Glutamatergic neuron (in vitro differentiated cells): ENCODE data around the gene ZFAND3. TPM values are rescaled to one million over a fixed set of nuclear protein-coding genes. Genes with fewer than 3 reads are reported as not detected.
A peak's percentile ranks its signal among the peaks of the same experiment; 100 is the strongest.

Source experiments
- DNase-seq: peaks from one replicate; pipeline ENCODE4 v3.0.0; 2022
- H3K27ac Mint-ChIP-seq: one replicate; pipeline ENCODE4 v1.8.0; 2020; ENCODE audit warnings: mild to moderate bottlenecking, mixed read lengths, inconsistent platforms; ENCODE audit not compliant: unreplicated experiment
- H3K27me3 Mint-ChIP-seq: one replicate; pipeline ENCODE4 v1.8.0; 2020; ENCODE audit warnings: mild to moderate bottlenecking, moderate library complexity, mixed read lengths, inconsistent platforms; ENCODE audit not compliant: unreplicated experiment
- H3K36me3 Mint-ChIP-seq: one replicate; pipeline ENCODE4 v1.8.0; 2020; ENCODE audit warnings: mild to moderate bottlenecking, mixed read lengths, inconsistent platforms; ENCODE audit not compliant: unreplicated experiment
- H3K4me1 Mint-ChIP-seq: one replicate; pipeline ENCODE4 v1.8.0; 2020; ENCODE audit warnings: mild to moderate bottlenecking, low read depth, mixed read lengths, inconsistent platforms; ENCODE audit not compliant: unreplicated experiment
- H3K4me3 Mint-ChIP-seq: one replicate; pipeline ENCODE4 v1.8.0; 2020; ENCODE audit warnings: mild to moderate bottlenecking, mixed read lengths, inconsistent platforms; ENCODE audit not compliant: unreplicated experiment
- H3K9me3 Mint-ChIP-seq: one replicate; pipeline ENCODE4 v1.8.0; 2020; ENCODE audit warnings: mild to moderate bottlenecking, moderate library complexity, mixed read lengths, inconsistent platforms; ENCODE audit not compliant: unreplicated experiment
- CTCF ChIP-seq: fragments of 200-600 bp; sonication (generic); IDR thresholded peaks from one replicate; pipeline ENCODE4 v1.5.0; 2021; ENCODE audit not compliant: partially characterized antibody, unreplicated experiment
- total RNA-seq: library from RNA; stranded (reverse); fragmentation: NEBNext Ultra II Directional; extraction: Animal tissue kit (Norgen Biotek cat#: 25700); gene quantifications from one replicate; pipeline ENCODE4 v1.2.1, GENCODE V29; 2021; ENCODE audit not compliant: unreplicated experiment

ZFAND3 gene
- total RNA-seq, 1 donor from 2014 or later = 115 TPM

- H3K4me3 Mint-ChIP-seq = no peak overlapping the region
Measured at GRCh38 chr6:38160831-38161230, 341.3 kb downstream of the ZFAND3 start.

GRCh38 chr6:38161331-38161730 is 341.8 kb downstream of the ZFAND3 start:
- no peak for TF ChIP-seq CTCF
- H3K27me3 Mint-ChIP-seq = peaks cover 11% of the 10 kb centered on the region
- H3K4me1 Mint-ChIP-seq = peaks cover 11% of the 10 kb centered on the region
- no peak overlapping the region for H3K27ac Mint-ChIP-seq
- peak overlapping the region; percentile 58 for H3K4me3 Mint-ChIP-seq
- H3K9me3 Mint-ChIP-seq = peaks cover 13% of the 10 kb centered on the region
- H3K36me3 Mint-ChIP-seq = peaks cover 20% of the 10 kb centered on the region
- DNase-seq = no peak

More at GRCh38 chr6:38160831-38161230, 341.3 kb downstream of the ZFAND3 start:
- TF ChIP-seq CTCF = no peak
- Mint-ChIP-seq H3K36me3 (peaks cover 20% of the 10 kb centered on the region), H3K4me1 (peaks cover 11% of the 10 kb centered on the region), H3K27me3 (peaks cover 11% of the 10 kb centered on the region), H3K9me3 (peaks cover 16% of the 10 kb centered on the region), H3K27ac (no peak overlapping the region)
- peak; percentile 7 for DNase-seq

GRCh38 chr6:38161754-38162492 is 342.4 kb downstream of the ZFAND3 start:
- Mint-ChIP-seq H3K27ac (no peak overlapping the region), H3K9me3 (peaks cover 13% of the 10 kb centered on the region), H3K4me3 (peak overlapping the region; percentile 58), H3K4me1 (peaks cover 11% of the 10 kb centered on the region), H3K36me3 (peaks cover 20% of the 10 kb centered on the region), H3K27me3 (peaks cover 12% of the 10 kb centered on the region)
- no peak for DNase-seq
- no peak for TF ChIP-seq CTCF

GRCh38 chr6:38162493-38163185 is 343.1 kb downstream of the ZFAND3 start:
- H3K4me1 Mint-ChIP-seq = peaks cover 15% of the 10 kb centered on the region
- peak overlapping the region; percentile 55 for H3K27ac Mint-ChIP-seq
- no peak overlapping the region for H3K4me3 Mint-ChIP-seq
- DNase-seq = no peak
- peaks cover 13% of the 10 kb centered on the region for H3K27me3 Mint-ChIP-seq
- no peak for TF ChIP-seq CTCF
- H3K9me3 Mint-ChIP-seq = peaks cover 13% of the 10 kb centered on the region
- H3K36me3 Mint-ChIP-seq = peaks cover 20% of the 10 kb centered on the region
